ENCODE results near the gene PHF13. TPM values are rescaled to one million over a fixed set of nuclear protein-coding genes. Genes with fewer than 3 reads are reported as not detected.
"Not testable (repeated sequence)": the region's sequence is repeated elsewhere in the genome, so short reads cannot be mapped to it uniquely, and the experiment has no call there.

The PHF13 gene
- total and polyA plus RNA-seq, 11 donors: 2.9 to 11.2 (median 7.8) TPM

DNA sequence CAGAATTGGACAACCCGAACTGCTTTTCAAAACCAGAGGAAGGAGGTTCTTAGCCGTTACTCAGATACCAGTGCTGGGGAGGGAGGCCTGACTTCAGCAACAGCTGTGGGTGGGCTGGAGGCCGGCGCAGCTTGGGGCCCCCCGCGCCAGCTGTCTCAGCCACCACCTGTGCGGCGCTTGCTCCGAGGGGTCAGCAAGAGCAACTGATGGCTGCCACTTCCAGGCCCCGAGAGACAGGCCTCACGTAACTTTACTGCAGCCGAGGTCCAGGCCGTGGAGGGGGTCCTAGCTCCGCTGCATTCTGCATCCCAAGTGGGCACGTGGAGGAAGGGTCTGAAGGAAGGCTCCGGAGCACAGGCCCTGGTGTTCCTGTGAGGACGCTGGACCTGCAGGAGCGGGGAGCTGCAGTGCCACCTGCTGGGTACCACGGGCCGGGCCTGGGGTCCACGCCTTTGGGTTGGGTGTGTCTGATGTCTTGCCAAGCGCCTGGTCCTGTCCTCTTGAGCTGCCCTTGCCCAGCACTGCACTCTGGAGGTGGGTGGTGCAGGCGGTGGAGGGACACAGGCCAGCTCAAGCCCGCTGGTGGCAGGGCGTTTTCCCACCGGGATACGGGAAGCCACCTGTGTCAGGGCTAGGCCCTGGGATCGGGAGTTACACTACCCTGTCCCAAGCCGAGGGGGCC lies 21.0 kb downstream of the PHF13 start:
- Histone ChIP-seq H3K27me3 (no peaks in the 10 kb centered on the region), H3K4me1 (peaks cover 0 to 15% (median 0%) of the 10 kb centered on the region in 12 donors), H3K9me3 (no peaks in the 10 kb centered on the region), H3K36me3 (peaks cover 2 to 100% (median 95%) of the 10 kb centered on the region in 9 donors), H3K27ac (peak overlapping the region in 4 of 12 donors; percentile 11 to 48 (median 30)), H3K4me3 (no peak overlapping the region)
- DNase-seq (peak; percentile 61 to 83 (median 80)), ATAC-seq (peak; percentile 59 to 84 (median 80))
- 58 to 66% (median 61%) methylated on average over 23 to 29 of the region's 29 CpGs for WGBS, 4 donors
- intact Hi-C loops (cut with DNase I): loop anchor here in 5 of 10 donors (1.0 to 10.0 kb wide), 4 partner anchors 67 to 150 kb away; partner anchors contain the start of genes NOL9 (in 2 of the 5) and TAS1R1 (in 2 of the 5)
- TF ChIP-seq POLR2A (IDR thresholded peaks at IDR 0.05) (no peak), CTCF (IDR thresholded peaks at IDR 0.05) (peak; percentile 19 to 68 (median 53))

- Histone ChIP-seq H3K4me1 (peaks cover 0 to 15% (median 0%) of the 10 kb centered on the region in 12 donors), H3K36me3 (peaks cover 2 to 100% (median 95%) of the 10 kb centered on the region in 9 donors), H3K27me3 (no peaks in the 10 kb centered on the region), H3K9me3 (no peaks in the 10 kb centered on the region), H3K4me3 (no peak overlapping the region), H3K27ac (peak overlapping the region in 3 of 12 donors; percentile 30 to 48 (median 31))
- DNase-seq (no peak), ATAC-seq (no peak)
- intact Hi-C loops (cut with DNase I): loop anchor here in 2 of 10 donors (5.0 to 10.0 kb wide), 3 partner anchors 68 to 151 kb away; partner anchors contain the start of gene TAS1R1 (in 1 of the 2)
- TF ChIP-seq POLR2A (IDR thresholded peaks at IDR 0.05) (no peak), CTCF (IDR thresholded peaks at IDR 0.05) (no peak)
- WGBS, 4 donors: 75 to 93% (median 89%) methylated on average over 17 to 20 of the region's 20 CpGs
Observed at GRCh38 chr1:6635161-6635909, 21.8 kb downstream of the PHF13 start.

DNA sequence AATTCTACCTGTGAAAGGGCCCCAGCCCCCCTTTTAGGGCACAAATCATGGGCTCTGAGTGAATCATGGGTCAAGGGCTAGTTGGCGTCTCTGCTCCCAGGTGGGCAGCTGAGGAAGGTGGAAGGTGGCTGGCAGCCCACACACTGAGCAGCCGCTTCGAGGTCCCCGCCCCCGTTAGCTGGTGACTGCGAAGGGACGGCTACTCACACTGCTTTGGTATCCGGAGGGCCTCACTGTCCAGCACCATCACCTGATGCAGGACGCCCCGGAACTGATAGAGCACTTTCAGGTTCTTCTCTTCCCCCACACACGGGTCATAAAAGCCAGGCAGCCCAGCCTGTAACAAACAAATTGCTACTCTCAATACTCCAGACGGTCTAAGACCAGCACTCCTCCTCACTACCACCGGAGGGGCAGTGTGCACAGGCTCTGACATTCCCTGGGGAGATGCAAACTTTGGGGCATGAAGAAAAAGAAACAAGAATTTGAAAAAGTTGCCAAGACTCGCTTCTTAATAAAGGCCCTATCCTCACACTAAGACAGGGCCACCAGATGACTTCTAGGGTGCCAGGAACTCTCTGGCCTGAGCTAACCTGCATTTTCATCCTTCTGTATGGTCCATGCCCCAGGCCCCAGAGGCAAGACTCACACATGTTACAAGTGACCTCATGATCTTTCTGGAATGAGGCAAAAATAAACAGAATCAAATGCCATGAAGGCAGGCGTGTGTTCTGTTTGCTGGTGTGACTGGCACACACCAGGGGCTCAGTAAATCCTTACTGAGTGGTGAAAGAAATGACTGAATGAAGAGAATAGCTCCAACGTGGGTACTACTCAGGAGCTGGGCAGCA lies 22.6 kb downstream of the PHF13 start:
- Histone ChIP-seq H3K4me3 (no peak overlapping the region), H3K9me3 (no peaks in the 10 kb centered on the region), H3K36me3 (peaks cover 2 to 99% (median 92%) of the 10 kb centered on the region in 9 donors), H3K4me1 (peaks cover 0 to 15% (median 0%) of the 10 kb centered on the region in 12 donors), H3K27me3 (no peaks in the 10 kb centered on the region), H3K27ac (no peak overlapping the region)
- TF ChIP-seq CTCF (IDR thresholded peaks at IDR 0.05) (no peak), POLR2A (IDR thresholded peaks at IDR 0.05) (no peak)
- 78 to 85% (median 82%) methylated on average over 16 of the region's 16 CpGs for WGBS, 4 donors
- intact Hi-C loops (cut with DNase I): loop anchor here in 2 of 10 donors (5.0 to 10.0 kb wide), 3 partner anchors 69 to 151 kb away; partner anchors contain the start of gene TAS1R1 (in 1 of the 2)
- no peak for ATAC-seq
- no peak for DNase-seq

- peaks cover 0 to 15% (median 0%) of the 10 kb centered on the region in 12 donors for H3K4me1 ChIP-seq
- H3K27ac ChIP-seq, H3K4me3 ChIP-seq, H3K27me3 ChIP-seq, ATAC-seq, DNase-seq, H3K9me3 ChIP-seq: not testable (repeated sequence)
- H3K36me3 ChIP-seq: peaks cover 2 to 99% (median 93%) of the 10 kb centered on the region in 9 donors
- intact Hi-C loops (cut with DNase I): loop anchor here in 2 of 10 donors (5.0 to 10.0 kb wide), 3 partner anchors 69 to 152 kb away; partner anchors contain the start of gene TAS1R1 (in 1 of the 2)
- 88 to 97% (median 92%) methylated on average over 6 of the region's 6 CpGs for WGBS, 4 donors
Observed at GRCh38 chr1:6636778-6637177, 23.2 kb downstream of the PHF13 start.

All from heart left ventricle (tissue), 16 donors.